PC-9 (cell line): ENCODE measurements around the gene CNPPD1. TPM values are rescaled to one million over a fixed set of nuclear protein-coding genes. Genes with fewer than 3 reads are reported as not detected.
A peak's percentile ranks its signal among the peaks of the same experiment; 100 is the strongest.

Experiments used
- BruUV-seq: library from RNA; stranded (reverse); fragments of 400-500 nt; replicated peaks from 2 replicates; lab custom pipeline; 2021; lab: Mats Ljungman, UMichigan
- CTCF ChIA-PET: fragments of 300-600 bp; sonication (Branson Sonifier 250); formaldehyde crosslinking; loops from one replicate; lab custom pipeline; 2022; ENCODE audit warnings: antibody characterized with exemption; lab: Charles Lee
- POLR2A ChIA-PET: fragments of 300-600 bp; sonication (Branson Sonifier 250); formaldehyde crosslinking; loops from one replicate; lab custom pipeline; 2022; ENCODE audit warnings: antibody characterized with exemption; ENCODE audit not compliant: unreplicated experiment; lab: Charles Lee
- DNase-seq, 2 experiments: peaks; one replicate each; pipeline versions ENCODE4 v3.0.0 to v3.0.0-alpha.2; 2015 to 2022; ENCODE audit warnings: mixed read lengths in 1 of 2
- H2AFZ ChIP-seq: fragments of 200-600 bp; sonication (generic); 2 replicates; pipeline ENCODE4 v1.8.1; 2017; ENCODE audit warnings: antibody characterized with exemption
- H3F3A ChIP-seq: fragments of 200-600 bp; sonication (generic); 2 replicates; pipeline ENCODE4 v1.8.1; 2017; ENCODE audit warnings: antibody characterized with exemption, mild to moderate bottlenecking, low read depth; ENCODE audit not compliant: insufficient read depth
- H3K27ac ChIP-seq: fragments of 200-600 bp; sonication (generic); 2 replicates; pipeline ENCODE4 v1.6.1; 2016; ENCODE audit warnings: mixed run types
- H3K27me3 ChIP-seq: fragments of 200-600 bp; sonication (generic); 2 replicates; pipeline ENCODE4 v1.6.1; 2016; ENCODE audit warnings: low read depth, mixed run types; ENCODE audit not compliant: insufficient read depth
- H3K36me3 ChIP-seq: fragments of 200-600 bp; sonication (generic); 2 replicates; pipeline ENCODE4 v1.6.1; 2016; ENCODE audit warnings: low read depth, mixed run types
- H3K4me1 ChIP-seq: fragments of 200-600 bp; sonication (generic); replicated peaks from 2 replicates; pipeline ENCODE4 v1.6.1; 2016; ENCODE audit warnings: mixed run types; ENCODE audit not compliant: insufficient read depth
- H3K4me2 ChIP-seq: fragments of 200-600 bp; sonication (generic); 2 replicates; pipeline ENCODE4 v1.6.1; 2017; ENCODE audit warnings: mixed run types
- H3K4me3 ChIP-seq: fragments of 200-600 bp; sonication (generic); 2 replicates; pipeline ENCODE4 v1.6.1; 2016; ENCODE audit warnings: mixed run types
- H3K79me2 ChIP-seq: fragments of 200-600 bp; sonication (generic); 2 replicates; pipeline ENCODE4 v1.6.1; 2017; ENCODE audit warnings: low read depth, mixed run types
- H3K9me2 ChIP-seq: fragments of 200-600 bp; sonication (generic); 2 replicates; pipeline ENCODE4 v1.8.1; 2017; ENCODE audit warnings: mild to moderate bottlenecking; ENCODE audit not compliant: insufficient read depth
- H3K9me3 ChIP-seq: fragments of 200-600 bp; sonication (generic); 2 replicates; pipeline ENCODE4 v1.8.1; 2016; ENCODE audit warnings: low read depth; ENCODE audit not compliant: insufficient read depth
- H4K20me1 ChIP-seq: fragments of 200-600 bp; sonication (generic); 2 replicates; pipeline ENCODE4 v1.8.1; 2017; ENCODE audit not compliant: insufficient read depth
- CTCF ChIP-seq: fragments of 200-600 bp; sonication (generic); conservative IDR thresholded peaks from 2 replicates; pipeline ENCODE4 v1.6.1; 2017; ENCODE audit warnings: mixed run types, antibody characterized with exemption, mild to moderate bottlenecking, moderate library complexity
- EZH2 ChIP-seq: fragments of 200-600 bp; sonication (generic); IDR thresholded peaks from 2 replicates; pipeline ENCODE4 v1.8.0; 2017; ENCODE audit warnings: antibody characterized with exemption, low read depth
- intact Hi-C: fragments of 100-400 bp; cut with micrococcal nuclease; formaldehyde crosslinking; loops from one replicate; pipeline ENCODE4 v1.10.0; 2022; ENCODE audit not compliant: unreplicated experiment
- total RNA-seq: library from RNA; stranded (reverse); gene quantifications from 2 replicates; pipeline ENCODE4 v1.2.3, GENCODE V29; 2021

CNPPD1 gene
- total RNA-seq, 1 experiment from 2014 or later, result 37.1 TPM

- Histone ChIP-seq H3K27me3 (no peaks in the 10 kb centered on the region), H3K4me3 (peak overlapping the region; percentile 95), H3K9me3 (no peaks in the 10 kb centered on the region), H3K4me2 (peak overlapping the region; percentile 83), H2AFZ (peak overlapping the region; percentile 91), H3K27ac (peak overlapping the region; percentile 77), H3K36me3 (peaks cover 16% of the 10 kb centered on the region; the same call in 1 of the 2 replicates), H3K79me2 (peaks cover 39% of the 10 kb centered on the region), H4K20me1 (no peaks in the 10 kb centered on the region; the same call in 1 of the 2 replicates), H3K4me1 (peaks cover 19% of the 10 kb centered on the region), H3F3A (peaks cover 31% of the 10 kb centered on the region), H3K9me2 (no peaks in the 10 kb centered on the region)
- intact Hi-C loops, result loop anchor here (1.0 to 5.0 kb wide), 6 partner anchors 31 to 213 kb away; partner anchors contain the start of gene ZFAND2B
- BruUV-seq, result no TSS peak
- ChIA-PET CTCF (interaction anchor here (0.6 to 1.6 kb wide), 5 partner anchors 41 to 516 kb away, joined by 3 to 10 read pairs (median 5); partner anchors contain the start of genes ABCB6, BCS1L and ZNF142), POLR2A (interaction anchor here (0.6 to 1.0 kb wide), 9 partner anchors 30 to 323 kb away, joined by 3 to 9 read pairs (median 4); partner anchors contain the start of genes ANKZF1 and ATG9A)
- TF ChIP-seq CTCF, result no peak
- TF ChIP-seq EZH2, result no peak
- DNase-seq, result peak in 1 of 2 experiments; percentile 45
Measured at GRCh38 chr2:219175928-219176817, 552 bp downstream of the CNPPD1 start.

GRCh38 chr2:219175486-219175885 lies 1.2 kb downstream of the CNPPD1 start:
- intact Hi-C loops, result loop anchor here (5.0 kb wide), 1 partner anchor 177 kb away; no protein-coding TSS in a partner anchor
- H3F3A ChIP-seq, result peaks cover 35% of the 10 kb centered on the region
- H2AFZ ChIP-seq, result no peak overlapping the region; the same call in 1 of the 2 replicates
- ChIA-PET CTCF (interaction anchor here (0.7 to 1.6 kb wide), 2 partner anchors 104 to 119 kb away, joined by 6 to 10 read pairs; no protein-coding TSS in a partner anchor), POLR2A (interaction anchor here (0.6 kb wide), 1 partner anchor 54 kb away, joined by 4 read pairs; no protein-coding TSS in a partner anchor)
- H3K27ac ChIP-seq, result peak overlapping the region; percentile 77; the same call in 1 of the 2 replicates
- peak overlapping the region; percentile 83 for H3K4me2 ChIP-seq
- 0 out of 2 replicates have a peak, but pooled peaks cover 13% of the 10 kb centered on the region for H3K36me3 ChIP-seq
- no peaks in the 10 kb centered on the region for H3K27me3 ChIP-seq
- no peak for TF ChIP-seq CTCF
- TF ChIP-seq EZH2, result no peak
- no peaks in the 10 kb centered on the region for H3K9me2 ChIP-seq
- no peaks in the 10 kb centered on the region; the same call in 1 of the 2 replicates for H4K20me1 ChIP-seq
- BruUV-seq, result TSS peak; percentile 29
- DNase-seq, result no peak
- H3K4me1 ChIP-seq, result peaks cover 19% of the 10 kb centered on the region
- H3K4me3 ChIP-seq, result peak overlapping the region; percentile 95; the same call in 1 of the 2 replicates
- peaks cover 39% of the 10 kb centered on the region for H3K79me2 ChIP-seq
- H3K9me3 ChIP-seq, result no peaks in the 10 kb centered on the region

GRCh38 chr2:219174801-219175200 lies 1.9 kb downstream of the CNPPD1 start:
- POLR2A ChIA-PET, result interaction anchor here (0.7 kb wide), 1 partner anchor 194 kb away, joined by 3 read pairs; no protein-coding TSS in a partner anchor

More at GRCh38 chr2:219174801-219175200, 1.9 kb downstream of the CNPPD1 start:
- peaks cover 35% of the 10 kb centered on the region for H3F3A ChIP-seq
- no peaks in the 10 kb centered on the region; the same call in 1 of the 2 replicates for H4K20me1 ChIP-seq
- no peak overlapping the region for H2AFZ ChIP-seq
- H3K4me2 ChIP-seq, result 0 out of 2 replicates have a peak overlapping the region, but pooled peaks have one; percentile 83
- no peak overlapping the region for H3K27ac ChIP-seq
- H3K9me3 ChIP-seq, result no peaks in the 10 kb centered on the region
- no peaks in the 10 kb centered on the region for H3K27me3 ChIP-seq
- CTCF ChIA-PET, result no interaction called here
- no TSS peak for BruUV-seq
- H3K36me3 ChIP-seq, result 0 out of 2 replicates have a peak, but pooled peaks cover 12% of the 10 kb centered on the region
- intact Hi-C loops, result loop anchor here (5.0 kb wide), 1 partner anchor 178 kb away; no protein-coding TSS in a partner anchor
- peaks cover 19% of the 10 kb centered on the region for H3K4me1 ChIP-seq
- peaks cover 34% of the 10 kb centered on the region for H3K79me2 ChIP-seq
- TF ChIP-seq EZH2 (no peak), CTCF (no peak)
- H3K4me3 ChIP-seq, result no peak overlapping the region
- DNase-seq, result no peak
- no peaks in the 10 kb centered on the region for H3K9me2 ChIP-seq
